HCT116 (cell line): ENCODE data around the gene ITGA11. TPM values are rescaled to one million over a fixed set of nuclear protein-coding genes. Genes with fewer than 3 reads are reported as not detected.

Source experiments
- ATAC-seq: fragments of 200-7000 bp; cut with Tn5 transposase; 2 replicates; pipeline ENCODE4 v1.9.1; 2020; ENCODE audit warnings: mild to moderate bottlenecking, moderate library complexity
- BruUV-seq: library from RNA; stranded (reverse); fragments of 400-500 nt; replicated peaks from 2 replicates; lab custom pipeline; 2021; lab: Mats Ljungman, UMichigan
- CTCF ChIA-PET: fragments of 300-600 bp; sonication (Branson Sonifier 250); formaldehyde crosslinking; loops from one replicate; lab custom pipeline; 2021; ENCODE audit warnings: antibody characterized with exemption; lab: Charles Lee
- POLR2A ChIA-PET: fragments of 300-600, 350-600 bp; sonication (Branson Sonifier 250); formaldehyde crosslinking; loops from one replicate; lab custom pipeline; 2021; ENCODE audit warnings: antibody characterized with exemption; lab: Charles Lee
- RAD21 ChIA-PET, 2 experiments: fragments of 300-600 bp; sonication (Branson Sonifier 250); formaldehyde crosslinking; loops; one replicate each; lab custom pipeline; 2023; ENCODE audit warnings: low total read pairs in 2 of 2; ENCODE audit not compliant: uncharacterized antibody in 2 of 2, unreplicated experiment in 2 of 2, low non-redundant PET in 1 of 2; lab: Charles Lee
- DNase-seq: peaks from one replicate; pipeline ENCODE4 v3.0.0-alpha.2; 2010; ENCODE audit warnings: low read depth, low spot score
- H2AFZ ChIP-seq: fragments of 200-600 bp; shearing (Covaris generic), sonication (generic); 2 replicates; pipeline ENCODE4 v1.6.1; 2017; ENCODE audit warnings: low read depth, mixed run types, mixed read lengths, antibody characterized with exemption, low read length; ENCODE audit not compliant: poor library complexity, severe bottlenecking
- H3K27ac ChIP-seq: 2 replicates; pipeline ENCODE4 v1.5.1; 2012; ENCODE audit warnings: low read depth, low read length
- H3K27me3 ChIP-seq: fragments of 200-600 bp; sonication (generic); 2 replicates; pipeline ENCODE4 v1.6.1; 2016; ENCODE audit warnings: mixed run types, low read length, mixed read lengths; ENCODE audit not compliant: insufficient read depth
- H3K36me3 ChIP-seq, 2 experiments: fragments of 200-500 bp in 1 of 2; fragments of 200-600 bp in 1 of 2; sonication (Bioruptor generic) in 1 of 2; sonication (generic) in 1 of 2; 2 replicates each; pipeline versions ENCODE4 v1.5.1 to v1.6.1; 2014 to 2016; ENCODE audit warnings: low read length in 2 of 2, inconsistent platforms in 1 of 2, mixed read lengths in 1 of 2, mixed run types in 1 of 2; ENCODE audit not compliant: insufficient read depth in 2 of 2, control insufficient read depth in 1 of 2
- H3K4me1 ChIP-seq, 2 experiments: fragments of 200-600 bp in 1 of 2; sonication (generic) in 1 of 2; 2 replicates each; pipeline versions ENCODE4 v1.5.1 to v1.6.1; 2012 to 2017; ENCODE audit warnings: low read length in 2 of 2, inconsistent platforms in 1 of 2, mild to moderate bottlenecking in 1 of 2, mixed read lengths in 1 of 2, mixed run types in 1 of 2, moderate library complexity in 1 of 2; ENCODE audit not compliant: insufficient read depth in 2 of 2, control insufficient read depth in 1 of 2
- H3K4me2 ChIP-seq: fragments of 200-600 bp; sonication (generic); 2 replicates; pipeline ENCODE4 v1.6.1; 2017; ENCODE audit warnings: mixed run types, low read length, mixed read lengths
- H3K4me3 ChIP-seq, 2 experiments: fragments of 200-600 bp in 1 of 2; sonication (generic) in 1 of 2; replicated peaks in 1 of 2; 2 replicates each; pipeline ENCODE4 v1.5.1; 2011 to 2016; ENCODE audit warnings: low read length in 2 of 2, control low read depth in 1 of 2, low read depth in 1 of 2, mild to moderate bottlenecking in 1 of 2, mixed read lengths in 1 of 2, mixed run types in 1 of 2
- H3K79me2 ChIP-seq: fragments of 200-600 bp; sonication (generic); 2 replicates; pipeline ENCODE4 v1.6.1; 2017; ENCODE audit warnings: mild to moderate bottlenecking, mixed run types, low read length, moderate library complexity, mixed read lengths; ENCODE audit not compliant: insufficient read depth
- H3K9ac ChIP-seq: fragments of 200-600 bp; sonication (generic); 2 replicates; pipeline ENCODE4 v1.6.1; 2016; ENCODE audit warnings: low read length, mixed read lengths
- H3K9me2 ChIP-seq: fragments of 200-600 bp; sonication (generic), shearing (Covaris generic); 2 replicates; pipeline ENCODE4 v1.6.1; 2017; ENCODE audit warnings: mixed run types, mild to moderate bottlenecking, moderate library complexity; ENCODE audit not compliant: insufficient read depth
- H3K9me3 ChIP-seq, 2 experiments: fragments of 200-500 bp in 1 of 2; fragments of 200-600 bp in 1 of 2; sonication (Bioruptor generic) in 1 of 2; sonication (generic) in 1 of 2; 2 replicates each; pipeline ENCODE4 v1.6.1; 2014 to 2017; ENCODE audit warnings: low read length in 2 of 2, mixed read lengths in 2 of 2, inconsistent platforms in 1 of 2, low read depth in 1 of 2, mild to moderate bottlenecking in 1 of 2, mixed run types in 1 of 2, moderate library complexity in 1 of 2; ENCODE audit not compliant: control insufficient read depth in 1 of 2, insufficient read depth in 1 of 2
- H4K20me1 ChIP-seq: fragments of 200-600 bp; sonication (generic), shearing (Covaris generic); 2 replicates; pipeline ENCODE4 v1.6.1; 2017; ENCODE audit warnings: mixed run types, mild to moderate bottlenecking, moderate library complexity; ENCODE audit not compliant: insufficient read depth
- CBX3 ChIP-seq: IDR thresholded peaks from 2 replicates; pipeline ENCODE4 v1.6.1; 2012; ENCODE audit warnings: low read depth
- ELF1 ChIP-seq: IDR thresholded peaks from 2 replicates; pipeline ENCODE4 v1.6.1; 2012; ENCODE audit warnings: low read depth, borderline replicate concordance
- EZH2 ChIP-seq: fragments of 200-600 bp; sonication (generic); IDR thresholded peaks from 2 replicates; pipeline ENCODE4 v1.6.1; 2017; ENCODE audit warnings: antibody characterized with exemption, mixed run types
- FOSL1 ChIP-seq: IDR thresholded peaks from 2 replicates; pipeline ENCODE4 v1.6.1; 2012; ENCODE audit warnings: low read depth
- JUND ChIP-seq: IDR thresholded peaks from 2 replicates; pipeline ENCODE4 v1.6.1; 2012
- RAD21 ChIP-seq: IDR thresholded peaks from 2 replicates; pipeline ENCODE4 v1.6.1; 2012; ENCODE audit warnings: low read depth, mild to moderate bottlenecking
- SRF ChIP-seq: IDR thresholded peaks from 2 replicates; pipeline ENCODE4 v1.6.1; 2012; ENCODE audit warnings: low read depth
- TCF7L2 ChIP-seq: IDR thresholded peaks from 2 replicates; pipeline ENCODE4 v1.7.0; 2011; ENCODE audit warnings: borderline replicate concordance, inconsistent platforms; ENCODE audit not compliant: insufficient read depth, insufficient read length; ENCODE audit errors: extremely low read depth
- YY1 ChIP-seq: IDR thresholded peaks from 2 replicates; pipeline ENCODE4 v1.6.1; 2011; ENCODE audit warnings: low read length, low read depth, moderate library complexity, mild to moderate bottlenecking; ENCODE audit not compliant: insufficient replicate concordance; ENCODE audit errors: extremely low read depth
- intact Hi-C: fragments of 100-400 bp; cut with micrococcal nuclease; formaldehyde crosslinking; loops from 2 replicates; pipeline ENCODE4 v1.10.0; 2022
- total RNA-seq: library from RNA; stranded (reverse); gene quantifications from one replicate; pipeline ENCODE4 v1.2.1, GENCODE V29; 2021; ENCODE audit not compliant: unreplicated experiment
- TF ChIP-seq, protein P1 (sequence below): IDR thresholded peaks from 2 replicates; pipeline ENCODE4 v1.6.1; 2011; ENCODE audit warnings: mild to moderate bottlenecking, low read length, moderate library complexity; ENCODE audit not compliant: insufficient replicate concordance; ENCODE audit errors: extremely low read depth
- TF ChIP-seq, protein P2 (sequence below): IDR thresholded peaks from 2 replicates; pipeline ENCODE4 v1.6.1; 2012

ITGA11 gene
- total RNA-seq, 1 experiment from 2014 or later, result not detected

DNA sequence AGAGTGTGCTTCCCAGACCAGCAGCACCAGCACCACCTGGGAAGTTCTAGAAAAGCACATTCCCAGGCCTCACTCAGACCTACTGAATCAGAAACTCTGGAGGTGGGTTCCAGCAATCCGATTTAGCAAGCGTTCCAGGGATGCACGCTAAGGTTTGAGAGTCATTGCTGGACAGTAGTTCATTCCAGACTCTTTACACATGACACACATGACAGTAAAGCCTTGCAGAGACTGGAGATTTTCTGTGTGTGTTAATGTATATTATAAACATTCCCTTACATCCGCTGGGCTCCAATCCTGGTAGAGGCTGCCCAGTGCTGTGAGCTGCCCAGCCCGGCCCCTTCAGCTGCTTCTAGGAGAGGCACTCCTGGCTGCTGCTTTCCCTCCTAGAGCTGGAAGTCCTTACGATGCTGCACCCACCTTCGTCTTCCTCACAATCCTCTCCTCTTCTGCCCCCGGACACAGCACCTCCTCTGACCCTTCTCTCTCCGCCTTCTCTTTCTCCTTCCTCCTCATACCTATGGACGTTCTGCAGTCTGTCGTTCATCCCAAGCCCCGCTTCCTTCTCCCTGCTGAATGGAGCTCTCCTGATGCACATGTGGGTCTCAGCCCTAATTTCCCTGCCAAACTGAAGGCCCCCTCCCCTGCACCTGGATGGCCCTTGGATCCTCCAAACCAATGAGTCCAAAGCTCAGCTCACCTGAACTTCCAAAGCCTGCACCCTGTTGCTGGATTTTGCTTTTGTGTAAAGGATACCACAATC, 44.4 kb downstream of the ITGA11 start:
- Histone ChIP-seq H3K9ac (no peak overlapping the region), H3K79me2 (no peaks in the 10 kb centered on the region), H3K4me2 (no peak overlapping the region), H4K20me1 (no peaks in the 10 kb centered on the region), H3K4me3 (no peak overlapping the region)
- no peak for DNase-seq
- BruUV-seq, result no TSS peak
- CTCF ChIA-PET, result interaction anchor here (1.2 kb wide), 1 partner anchor 81 kb away, joined by 3 read pairs; no protein-coding TSS in a partner anchor
- TF ChIP-seq RAD21, result no peak
- TF ChIP-seq SRF, result no peak
- no peak for TF ChIP-seq TCF7L2
- TF ChIP-seq EZH2, result no peak
- TF ChIP-seq, all 23 proteins: peak for 0
- Histone ChIP-seq H3K4me1 (peaks cover 0 to 3% of the 10 kb centered on the region in 2 experiments; a peak in 1 of 4 replicates), H3K9me2 (no peaks in the 10 kb centered on the region), H3K27ac (no peak overlapping the region), H3K27me3 (peaks cover 12% of the 10 kb centered on the region), H3K36me3 (no peaks in the 10 kb centered on the region), H2AFZ (no peak overlapping the region), H3K9me3 (no peaks in the 10 kb centered on the region; a peak in 1 of 4 replicates)
- no peak for ATAC-seq
- RAD21 ChIA-PET, result no interaction called here
- intact Hi-C loops, result no loop called here
- POLR2A ChIA-PET, result no interaction called here

DNA sequence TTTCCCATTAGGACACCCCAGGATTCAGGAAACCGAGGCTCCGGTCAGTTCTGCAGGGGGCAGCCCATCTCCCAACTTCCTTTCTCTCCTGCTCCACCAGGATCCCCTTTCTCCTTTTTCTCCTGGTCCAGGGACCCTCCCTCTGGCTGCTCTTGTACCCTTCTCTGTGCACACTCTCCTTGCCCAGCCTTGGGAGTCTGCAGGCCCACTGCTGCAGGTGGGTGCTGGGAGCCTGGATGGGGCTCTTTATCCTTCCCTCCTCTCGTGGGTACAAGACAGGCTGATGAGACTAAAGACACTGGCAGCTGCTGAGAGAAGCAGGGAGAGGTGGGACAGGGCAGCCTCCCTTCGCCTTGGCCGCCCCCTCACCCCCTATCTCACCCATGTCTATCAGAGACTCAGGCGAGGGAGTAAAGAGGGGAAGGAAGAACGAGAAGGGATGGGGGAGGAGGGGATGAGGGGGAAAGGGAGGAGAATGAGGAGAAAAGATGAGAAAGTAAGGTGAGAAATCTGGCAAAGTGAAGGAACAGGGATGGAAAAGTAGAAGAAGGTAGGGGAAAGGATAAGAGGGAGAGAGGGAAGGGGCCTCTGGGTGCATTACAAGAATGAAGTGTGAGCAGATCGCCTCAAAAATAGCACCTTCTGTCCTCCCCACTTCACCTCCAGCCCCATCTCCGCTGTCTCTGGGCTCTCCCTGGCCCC, 45.2 kb downstream of the ITGA11 start:
- H3K4me2 ChIP-seq, result no peak overlapping the region
- no peak overlapping the region for H3K4me3 ChIP-seq
- H3K9me3 ChIP-seq, result no peaks in the 10 kb centered on the region; a peak in 1 of 4 replicates
- no peaks in the 10 kb centered on the region for H3K79me2 ChIP-seq
- no TSS peak for BruUV-seq
- no peaks in the 10 kb centered on the region for H3K36me3 ChIP-seq
- no peaks in the 10 kb centered on the region for H4K20me1 ChIP-seq
- ATAC-seq, result no peak
- H2AFZ ChIP-seq, result no peak overlapping the region
- no peak overlapping the region for H3K27ac ChIP-seq
- H3K4me1 ChIP-seq, result peaks cover 0 to 3% of the 10 kb centered on the region in 2 experiments; a peak in 1 of 4 replicates
- H3K27me3 ChIP-seq, result peaks cover 12% of the 10 kb centered on the region
- POLR2A ChIA-PET, result no interaction called here
- H3K9me2 ChIP-seq, result no peaks in the 10 kb centered on the region
- TF ChIP-seq FOSL1, result no peak
- no peak for TF ChIP-seq YY1
- TF ChIP-seq TCF7L2, result no peak
- TF ChIP-seq, protein P1, sequence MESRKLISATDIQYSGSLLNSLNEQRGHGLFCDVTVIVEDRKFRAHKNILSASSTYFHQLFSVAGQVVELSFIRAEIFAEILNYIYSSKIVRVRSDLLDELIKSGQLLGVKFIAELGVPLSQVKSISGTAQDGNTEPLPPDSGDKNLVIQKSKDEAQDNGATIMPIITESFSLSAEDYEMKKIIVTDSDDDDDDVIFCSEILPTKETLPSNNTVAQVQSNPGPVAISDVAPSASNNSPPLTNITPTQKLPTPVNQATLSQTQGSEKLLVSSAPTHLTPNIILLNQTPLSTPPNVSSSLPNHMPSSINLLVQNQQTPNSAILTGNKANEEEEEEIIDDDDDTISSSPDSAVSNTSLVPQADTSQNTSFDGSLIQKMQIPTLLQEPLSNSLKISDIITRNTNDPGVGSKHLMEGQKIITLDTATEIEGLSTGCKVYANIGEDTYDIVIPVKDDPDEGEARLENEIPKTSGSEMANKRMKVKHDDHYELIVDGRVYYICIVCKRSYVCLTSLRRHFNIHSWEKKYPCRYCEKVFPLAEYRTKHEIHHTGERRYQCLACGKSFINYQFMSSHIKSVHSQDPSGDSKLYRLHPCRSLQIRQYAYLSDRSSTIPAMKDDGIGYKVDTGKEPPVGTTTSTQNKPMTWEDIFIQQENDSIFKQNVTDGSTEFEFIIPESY, result no peak
- no peak for TF ChIP-seq SRF
- no peak for TF ChIP-seq CBX3
- no peak for TF ChIP-seq ELF1
- TF ChIP-seq RAD21, result no peak
- TF ChIP-seq JUND, result no peak
- TF ChIP-seq, protein P2, sequence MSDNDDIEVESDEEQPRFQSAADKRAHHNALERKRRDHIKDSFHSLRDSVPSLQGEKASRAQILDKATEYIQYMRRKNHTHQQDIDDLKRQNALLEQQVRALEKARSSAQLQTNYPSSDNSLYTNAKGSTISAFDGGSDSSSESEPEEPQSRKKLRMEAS, result no peak
- CTCF ChIA-PET, result interaction anchor here (1.2 kb wide), 1 partner anchor 80 kb away, joined by 3 read pairs; no protein-coding TSS in a partner anchor
- no peak for DNase-seq
- RAD21 ChIA-PET, result no interaction called here
- intact Hi-C loops, result no loop called here
- no peak overlapping the region for H3K9ac ChIP-seq
